ENCODE data around the gene NCOR2. TPM values are rescaled to one million over a fixed set of nuclear protein-coding genes. Genes with fewer than 3 reads are reported as not detected.
A peak's percentile ranks its signal among the peaks of the same experiment; 100 is the strongest.
"Not testable (repeated sequence)": the region's sequence is repeated elsewhere in the genome, so short reads cannot be mapped to it uniquely, and the experiment has no call there.

Gene NCOR2
- total and polyA plus RNA-seq, 11 donors, result 62.1 to 184 (median 127) TPM

DNA sequence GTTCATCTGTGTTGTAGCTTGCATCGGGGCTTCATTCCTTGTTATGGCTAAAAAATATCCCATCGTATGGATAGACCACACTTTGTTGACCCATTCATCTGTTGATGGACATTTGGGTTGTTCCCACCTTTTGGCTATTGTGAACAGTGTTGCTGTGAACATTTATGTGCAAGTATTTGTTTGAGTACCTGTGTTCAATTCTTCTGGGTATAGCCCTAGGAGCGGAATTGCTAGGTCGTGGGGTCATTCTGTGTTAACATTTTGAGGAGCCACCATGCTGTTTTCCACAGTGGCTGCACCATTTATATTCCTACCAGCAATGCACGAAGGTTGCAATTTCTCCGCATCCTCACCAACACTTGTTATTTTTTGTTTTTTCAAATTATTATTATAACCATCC lies 23.0 kb upstream of the NCOR2 start:
- Histone ChIP-seq H3K27ac (no peak overlapping the region), H3K4me3 (no peak overlapping the region), H3K36me3 (no peaks in the 10 kb centered on the region), H3K4me1 (peaks cover 0 to 57% (median 12%) of the 10 kb centered on the region in 12 donors), H3K9me3 (peaks cover 0 to 8% (median 0%) of the 10 kb centered on the region in 12 donors), H3K27me3 (no peaks in the 10 kb centered on the region)
- ATAC-seq (no peak), DNase-seq (no peak)
- WGBS, 4 donors, result 88 to 97% (median 97%) methylated on average over 6 of the region's 6 CpGs
- intact Hi-C loops (cut with DNase I), result no loop called here
- TF ChIP-seq, protein P1, sequence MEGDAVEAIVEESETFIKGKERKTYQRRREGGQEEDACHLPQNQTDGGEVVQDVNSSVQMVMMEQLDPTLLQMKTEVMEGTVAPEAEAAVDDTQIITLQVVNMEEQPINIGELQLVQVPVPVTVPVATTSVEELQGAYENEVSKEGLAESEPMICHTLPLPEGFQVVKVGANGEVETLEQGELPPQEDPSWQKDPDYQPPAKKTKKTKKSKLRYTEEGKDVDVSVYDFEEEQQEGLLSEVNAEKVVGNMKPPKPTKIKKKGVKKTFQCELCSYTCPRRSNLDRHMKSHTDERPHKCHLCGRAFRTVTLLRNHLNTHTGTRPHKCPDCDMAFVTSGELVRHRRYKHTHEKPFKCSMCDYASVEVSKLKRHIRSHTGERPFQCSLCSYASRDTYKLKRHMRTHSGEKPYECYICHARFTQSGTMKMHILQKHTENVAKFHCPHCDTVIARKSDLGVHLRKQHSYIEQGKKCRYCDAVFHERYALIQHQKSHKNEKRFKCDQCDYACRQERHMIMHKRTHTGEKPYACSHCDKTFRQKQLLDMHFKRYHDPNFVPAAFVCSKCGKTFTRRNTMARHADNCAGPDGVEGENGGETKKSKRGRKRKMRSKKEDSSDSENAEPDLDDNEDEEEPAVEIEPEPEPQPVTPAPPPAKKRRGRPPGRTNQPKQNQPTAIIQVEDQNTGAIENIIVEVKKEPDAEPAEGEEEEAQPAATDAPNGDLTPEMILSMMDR (IDR thresholded peaks at IDR 0.05), result no peak
- TF ChIP-seq POLR2A (IDR thresholded peaks at IDR 0.05), result no peak

DNA sequence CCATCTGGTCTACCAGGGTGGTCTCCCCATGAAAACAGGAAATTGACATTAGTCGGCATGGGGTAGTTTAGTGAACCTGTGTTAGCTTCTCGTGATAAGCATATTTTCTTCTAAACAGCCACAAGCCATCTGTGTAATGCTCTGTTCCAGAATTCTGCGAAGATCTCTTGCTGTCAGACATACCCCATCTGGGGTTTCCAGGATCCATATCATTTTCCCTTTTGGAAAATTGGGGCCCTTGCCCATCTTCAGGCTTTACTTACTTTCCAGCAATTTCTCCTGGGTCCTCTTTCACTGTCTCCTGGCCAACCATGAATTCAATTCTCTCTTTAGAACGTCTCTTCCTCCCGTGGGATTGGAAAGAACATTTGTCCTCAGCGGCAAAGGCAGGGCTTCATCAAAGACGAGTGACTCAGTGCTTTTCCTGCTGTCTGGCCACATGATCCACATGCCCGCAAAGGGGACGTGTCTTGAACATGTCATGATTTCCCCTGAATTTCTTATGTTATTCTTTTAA lies 21.4 kb upstream of the NCOR2 start:
- Histone ChIP-seq H3K4me1 (peaks cover 0 to 57% (median 12%) of the 10 kb centered on the region in 12 donors), H3K9me3 (peaks cover 0 to 8% (median 0%) of the 10 kb centered on the region in 12 donors), H3K4me3 (no peak overlapping the region), H3K36me3 (no peaks in the 10 kb centered on the region), H3K27ac (peak overlapping the region; percentile 2 to 78 (median 52)), H3K27me3 (no peaks in the 10 kb centered on the region)
- intact Hi-C loops (cut with DNase I), result loop anchor here in 2 of 10 donors (5.0 to 10.0 kb wide), 2 partner anchors 66 to 93 kb away; no protein-coding TSS in a partner anchor
- TF ChIP-seq, protein P1 (IDR thresholded peaks at IDR 0.05), result no peak
- no peak for TF ChIP-seq POLR2A (IDR thresholded peaks at IDR 0.05)
- DNase-seq (peak; percentile 72 to 83 (median 76)), ATAC-seq (peak; percentile 80 to 86 (median 85))
- 25 to 36% (median 29%) methylated on average over 9 of the region's 9 CpGs for WGBS, 4 donors

DNA sequence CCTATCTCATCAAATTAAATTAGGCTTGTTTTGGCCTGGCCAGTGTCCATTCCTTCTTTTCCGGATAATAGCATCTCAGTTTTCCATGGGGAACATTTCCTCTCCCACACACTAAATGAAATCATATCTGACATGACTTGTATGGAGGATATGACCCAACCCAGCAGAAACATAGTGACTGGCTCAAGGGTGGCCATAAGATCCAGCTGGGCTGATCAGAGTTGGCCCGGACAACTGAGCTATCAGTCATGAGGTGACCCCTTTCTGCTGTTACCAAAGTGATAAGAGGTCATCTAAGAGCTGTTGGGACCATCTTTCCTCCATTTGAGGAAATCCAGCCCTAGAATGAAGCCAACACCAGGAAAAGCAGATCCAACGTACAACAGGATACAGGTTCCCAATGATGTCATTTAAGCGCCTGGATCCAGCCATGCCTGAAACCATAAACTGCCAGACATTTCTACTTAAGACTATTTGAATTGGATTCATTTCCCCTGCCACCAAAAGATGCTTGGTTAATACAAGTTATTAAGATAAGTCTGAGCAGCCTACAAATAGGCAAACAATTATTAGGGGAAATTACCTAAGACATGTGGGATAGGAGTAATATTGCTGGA lies 20.7 kb upstream of the NCOR2 start:
- no peaks in the 10 kb centered on the region for H3K27me3 ChIP-seq
- peak overlapping the region; percentile 2 to 78 (median 52) for H3K27ac ChIP-seq
- WGBS, 4 donors, result 64 to 71% (median 68%) methylated on average over 4 of the region's 4 CpGs
- DNase-seq, result no peak
- H3K4me3 ChIP-seq, result no peak overlapping the region
- peak in 2 of 4 donors; percentile 54 to 74 for ATAC-seq
- TF ChIP-seq, protein P1 (IDR thresholded peaks at IDR 0.05), result no peak
- intact Hi-C loops (cut with DNase I), result loop anchor here in 2 of 10 donors (5.0 to 10.0 kb wide), 2 partner anchors 67 to 94 kb away; no protein-coding TSS in a partner anchor
- H3K4me1 ChIP-seq, result peaks cover 0 to 51% (median 12%) of the 10 kb centered on the region in 12 donors
- H3K9me3 ChIP-seq, result peaks cover 0 to 8% (median 0%) of the 10 kb centered on the region in 12 donors
- H3K36me3 ChIP-seq, result no peaks in the 10 kb centered on the region

DNA sequence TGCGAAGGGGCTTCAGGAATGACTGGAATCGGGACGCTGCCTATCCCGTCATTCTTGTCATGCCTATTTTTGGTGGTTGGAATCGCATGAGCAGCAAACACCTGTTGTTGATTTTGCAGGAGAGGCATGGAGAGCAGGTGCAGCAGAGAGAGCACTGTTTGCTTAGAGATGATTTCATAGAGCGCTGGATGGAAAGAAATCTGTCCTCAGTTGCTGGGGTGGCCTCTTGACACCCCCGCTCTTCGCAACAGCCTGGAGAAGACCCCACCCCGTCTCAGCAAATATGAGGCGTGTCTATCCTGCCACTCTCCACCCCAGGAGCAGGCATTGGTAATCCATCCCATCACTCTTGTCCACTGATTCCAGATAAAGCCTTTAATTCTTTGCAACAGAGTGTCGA lies 19.3 kb upstream of the NCOR2 start:
- ATAC-seq, result no peak
- no peak for DNase-seq
- H3K9me3 ChIP-seq, result peaks cover 0 to 8% (median 0%) of the 10 kb centered on the region in 12 donors
- 78 to 83% (median 81%) methylated on average over 11 of the region's 11 CpGs for WGBS, 4 donors
- no peak overlapping the region for H3K4me3 ChIP-seq
- H3K27ac ChIP-seq, result no peak overlapping the region
- no peaks in the 10 kb centered on the region for H3K27me3 ChIP-seq
- peaks cover 0 to 48% (median 18%) of the 10 kb centered on the region in 12 donors for H3K4me1 ChIP-seq
- TF ChIP-seq, protein P1 (IDR thresholded peaks at IDR 0.05), result no peak
- TF ChIP-seq POLR2A (IDR thresholded peaks at IDR 0.05), result no peak
- no peaks in the 10 kb centered on the region for H3K36me3 ChIP-seq
- intact Hi-C loops (cut with DNase I), result loop anchor here in 2 of 10 donors (5.0 to 10.0 kb wide), 2 partner anchors 68 to 96 kb away; no protein-coding TSS in a partner anchor

DNA sequence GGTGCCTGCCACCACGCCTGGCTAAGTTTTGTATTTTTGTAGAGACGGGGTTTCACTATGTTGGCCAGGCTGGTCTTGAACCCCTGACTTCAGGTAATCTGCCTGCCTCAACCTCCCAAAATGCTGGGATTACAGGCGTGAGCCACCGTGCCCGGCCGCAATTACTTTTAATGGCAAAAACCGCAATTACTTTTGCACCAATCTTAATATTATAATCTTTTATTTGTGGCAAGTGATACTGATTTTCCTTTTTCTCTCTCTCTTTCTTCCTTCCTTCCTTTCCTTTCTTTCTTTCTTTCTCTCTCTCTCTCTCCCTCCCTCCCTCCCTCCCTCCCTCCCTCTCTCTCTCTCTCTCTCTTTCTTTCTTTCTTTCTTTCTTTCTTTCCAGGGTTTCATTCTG lies 17.1 kb upstream of the NCOR2 start:
- not testable (repeated sequence) for ATAC-seq, H3K4me3 ChIP-seq, H3K9me3 ChIP-seq, H3K27me3 ChIP-seq, DNase-seq, H3K36me3 ChIP-seq, H3K27ac ChIP-seq
- H3K4me1 ChIP-seq, result peaks cover 0 to 35% (median 18%) of the 10 kb centered on the region in 12 donors
- intact Hi-C loops (cut with DNase I), result loop anchor here in 1 of 10 donors (10.0 kb wide), 1 partner anchor 70 kb away; no protein-coding TSS in a partner anchor
- 93 to 97% (median 95%) methylated on average over 7 of the region's 7 CpGs for WGBS, 4 donors

Data from heart left ventricle (tissue), 16 donors.